Hematopoietic multipotent progenitor cell treated with erythropoietin and hydrocortisone succinate and interleukin-3 and kit ligand, for 4 days (in vitro differentiated cells): ENCODE measurements around the gene GPHN.

ENCODE experiments used
- DNase-seq: peaks from one replicate; pipeline ENCODE4 v3.0.0-alpha.2; 2015

Gene GPHN

GRCh38 chr14:67173719-67174118 lies 665.8 kb downstream of the GPHN start:
- DNase-seq: no peak

DNA sequence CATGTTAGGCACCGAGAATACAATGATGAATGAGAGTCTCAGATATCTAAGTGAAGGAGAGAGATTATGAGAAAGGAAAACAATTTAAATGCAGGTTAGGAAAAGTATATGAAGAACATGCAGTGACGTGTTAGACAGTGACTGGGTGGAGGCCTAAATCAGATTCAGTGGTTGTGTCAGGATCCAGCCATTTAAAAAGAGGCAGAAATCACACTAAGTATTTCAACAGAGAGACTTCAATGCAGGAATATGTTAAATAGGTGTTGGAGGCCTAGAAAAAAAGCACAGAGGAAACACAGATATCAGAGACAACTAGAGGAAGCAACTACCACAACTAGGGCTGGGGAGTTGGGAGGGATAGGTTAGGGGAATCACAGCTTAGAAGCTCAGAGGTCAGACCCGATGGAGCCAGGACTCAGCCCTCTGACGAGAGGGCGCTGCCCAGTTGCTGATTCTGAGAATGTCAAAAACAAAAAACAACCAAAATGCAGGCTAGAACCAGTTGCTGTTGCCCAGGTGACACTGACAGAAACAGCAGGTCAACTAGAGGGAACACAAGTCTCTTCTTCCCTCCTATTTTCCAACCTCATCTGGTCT lies 678.3 kb downstream of the GPHN start:
- DNase-seq: no peak

- DNase-seq: no peak
Observed at GRCh38 chr14:67186789-67187584, 679.0 kb downstream of the GPHN start.

DNA sequence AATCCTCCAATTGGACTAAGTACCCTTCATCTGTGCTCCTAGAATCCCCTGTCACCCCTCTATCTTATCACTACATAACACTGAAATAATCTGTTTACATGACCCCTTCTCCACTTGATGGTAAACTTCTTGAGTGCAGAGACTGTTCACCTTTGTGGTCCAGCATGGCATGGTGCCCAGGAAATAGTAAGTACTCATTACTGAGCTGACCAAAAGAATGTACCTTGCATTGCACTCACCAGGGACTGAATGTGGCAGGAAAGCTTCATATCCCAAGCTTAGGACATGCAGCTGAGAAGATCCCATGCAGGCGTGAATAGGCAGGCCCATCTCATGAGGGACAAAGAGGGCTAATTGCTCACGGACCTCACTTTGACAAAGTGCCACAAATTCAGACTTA lies 679.9 kb downstream of the GPHN start:
- no peak for DNase-seq

- no peak for DNase-seq
Observed at GRCh38 chr14:67188326-67188725, 680.4 kb downstream of the GPHN start.

DNA sequence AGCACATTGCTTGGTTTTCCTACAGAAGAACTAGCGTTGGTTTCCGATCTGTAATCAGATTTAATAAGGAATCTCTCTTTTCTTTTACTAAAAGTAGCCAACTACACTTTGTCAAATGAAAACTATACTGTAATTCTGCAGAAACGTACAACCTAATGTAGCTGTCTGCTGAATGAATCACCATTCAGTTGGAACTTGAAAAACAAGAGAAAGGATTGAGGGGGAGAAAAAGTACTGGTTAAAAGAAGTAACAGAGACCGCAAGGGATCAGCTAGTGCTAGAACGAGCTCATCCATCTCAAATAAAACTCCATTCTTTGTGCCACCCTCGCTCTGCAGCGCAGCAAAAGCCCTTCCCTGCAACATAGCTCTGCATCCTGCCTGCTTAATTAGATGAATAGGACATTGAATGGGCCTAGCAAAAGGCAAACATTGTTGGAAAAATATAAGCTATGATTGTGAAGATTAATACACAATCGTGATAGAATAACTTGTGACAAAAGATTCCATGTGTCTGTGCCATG lies 683.9 kb downstream of the GPHN start:
- no peak for DNase-seq

- peak; percentile 59 for DNase-seq
Observed at GRCh38 chr14:67192366-67192765, 684.4 kb downstream of the GPHN start.

- DNase-seq: peak; percentile 27
Observed at GRCh38 chr14:67195279-67195678, 687.3 kb downstream of the GPHN start.

DNA sequence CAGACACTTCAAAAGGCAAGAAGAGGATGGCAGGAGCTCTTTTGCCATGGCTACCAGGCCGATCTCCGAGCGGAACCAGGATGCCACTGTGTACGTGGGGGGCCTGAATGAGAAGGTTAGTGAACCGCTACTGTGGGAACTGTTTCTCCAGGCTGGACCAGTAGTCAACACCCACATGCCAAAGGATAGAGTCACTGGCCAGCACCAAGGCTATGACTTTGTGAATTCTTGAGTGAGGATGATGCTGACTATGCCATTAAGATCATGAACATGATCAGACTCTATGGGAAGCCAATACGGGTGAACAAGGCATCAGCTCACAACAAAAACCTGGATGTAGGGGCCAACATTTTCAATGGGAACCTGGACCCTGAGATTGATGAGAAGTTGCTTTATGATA lies 691.1 kb downstream of the GPHN start:
- DNase-seq: no peak

GRCh38 chr14:67207810-67208209 lies 699.9 kb downstream of the GPHN start:
- DNase-seq: no peak

- DNase-seq: no peak
Observed at GRCh38 chr14:67218126-67218525, 710.2 kb downstream of the GPHN start.

GRCh38 chr14:67221248-67221981 lies 713.5 kb downstream of the GPHN start:
- no peak for DNase-seq

DNA sequence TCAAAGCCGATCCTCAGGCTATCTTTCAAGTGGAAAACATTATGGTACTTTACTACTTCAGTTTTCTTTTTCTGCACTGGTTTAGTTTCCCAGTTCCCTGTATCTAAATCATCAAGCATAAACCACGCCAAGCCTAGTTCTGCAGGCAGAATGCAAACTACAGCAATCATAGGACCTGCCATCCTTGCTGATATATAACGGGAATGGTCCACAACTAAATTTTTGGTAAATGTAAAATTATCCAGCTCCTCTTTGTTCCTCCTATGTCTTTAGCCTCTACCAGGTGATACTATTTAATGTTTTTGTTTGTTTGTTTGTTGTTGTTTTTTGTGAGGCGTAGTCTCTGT lies 714.0 kb downstream of the GPHN start:
- no peak for DNase-seq

DNA sequence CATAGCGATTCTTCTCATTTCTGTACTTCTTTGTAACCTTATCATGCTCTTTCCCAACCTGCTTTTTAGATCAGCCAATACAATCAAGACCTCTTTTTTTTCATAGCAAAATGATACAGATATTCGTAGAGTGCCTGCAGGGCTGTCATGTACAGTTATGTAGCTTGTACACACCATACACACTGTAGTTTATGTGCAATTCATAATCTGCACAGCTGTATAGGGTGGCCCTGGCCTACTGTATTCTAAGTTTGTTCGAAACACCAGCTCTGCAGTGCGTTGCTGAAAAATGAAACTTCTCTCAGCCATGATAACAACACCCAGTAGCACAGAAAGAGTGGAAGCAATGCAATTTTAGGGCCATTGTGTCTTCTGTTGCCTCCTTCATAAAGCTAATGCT lies 717.6 kb downstream of the GPHN start:
- no peak for DNase-seq

GRCh38 chr14:67228325-67228984 lies 720.5 kb downstream of the GPHN start:
- DNase-seq: no peak
